ENCODE results near the gene DARS2. TPM values are rescaled to one million over a fixed set of nuclear protein-coding genes. Genes with fewer than 3 reads are reported as not detected.
A peak's percentile ranks its signal among the peaks of the same experiment; 100 is the strongest.
"Not testable (repeated sequence)": the region's sequence is repeated elsewhere in the genome, so short reads cannot be mapped to it uniquely, and the experiment has no call there.

The DARS2 gene
- total RNA-seq, 4 donors from 2014 or later, result 9.5 to 16.9 (median 12.1) TPM

DNA sequence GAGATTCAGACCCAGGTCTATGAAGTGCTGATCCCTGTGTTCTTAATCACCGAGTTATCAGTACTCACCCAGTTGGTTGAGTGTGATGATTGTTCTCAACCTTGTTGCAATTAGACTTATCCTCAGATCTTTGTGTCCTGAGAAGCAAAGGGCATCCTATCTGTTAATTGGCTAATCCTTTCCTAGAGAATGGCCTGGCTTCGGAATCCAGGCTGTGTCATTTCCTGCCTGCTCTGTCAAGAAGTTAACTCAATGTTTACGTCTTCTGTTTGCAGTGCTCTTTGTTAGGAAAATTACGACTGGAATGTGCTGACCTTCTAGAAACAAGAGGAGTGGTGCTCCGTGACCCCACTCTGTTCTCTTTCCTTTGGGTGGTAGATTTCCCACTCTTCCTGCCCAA is 28.6 kb downstream of the DARS2 start:
- DNase-seq (ENCODE audit: low spot score) (no peak), ATAC-seq (ENCODE audit: low FRiP score) (peak; percentile 48)
- TF ChIP-seq, protein P1, sequence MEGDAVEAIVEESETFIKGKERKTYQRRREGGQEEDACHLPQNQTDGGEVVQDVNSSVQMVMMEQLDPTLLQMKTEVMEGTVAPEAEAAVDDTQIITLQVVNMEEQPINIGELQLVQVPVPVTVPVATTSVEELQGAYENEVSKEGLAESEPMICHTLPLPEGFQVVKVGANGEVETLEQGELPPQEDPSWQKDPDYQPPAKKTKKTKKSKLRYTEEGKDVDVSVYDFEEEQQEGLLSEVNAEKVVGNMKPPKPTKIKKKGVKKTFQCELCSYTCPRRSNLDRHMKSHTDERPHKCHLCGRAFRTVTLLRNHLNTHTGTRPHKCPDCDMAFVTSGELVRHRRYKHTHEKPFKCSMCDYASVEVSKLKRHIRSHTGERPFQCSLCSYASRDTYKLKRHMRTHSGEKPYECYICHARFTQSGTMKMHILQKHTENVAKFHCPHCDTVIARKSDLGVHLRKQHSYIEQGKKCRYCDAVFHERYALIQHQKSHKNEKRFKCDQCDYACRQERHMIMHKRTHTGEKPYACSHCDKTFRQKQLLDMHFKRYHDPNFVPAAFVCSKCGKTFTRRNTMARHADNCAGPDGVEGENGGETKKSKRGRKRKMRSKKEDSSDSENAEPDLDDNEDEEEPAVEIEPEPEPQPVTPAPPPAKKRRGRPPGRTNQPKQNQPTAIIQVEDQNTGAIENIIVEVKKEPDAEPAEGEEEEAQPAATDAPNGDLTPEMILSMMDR (IDR thresholded peaks at IDR 0.05), result no peak

DNA sequence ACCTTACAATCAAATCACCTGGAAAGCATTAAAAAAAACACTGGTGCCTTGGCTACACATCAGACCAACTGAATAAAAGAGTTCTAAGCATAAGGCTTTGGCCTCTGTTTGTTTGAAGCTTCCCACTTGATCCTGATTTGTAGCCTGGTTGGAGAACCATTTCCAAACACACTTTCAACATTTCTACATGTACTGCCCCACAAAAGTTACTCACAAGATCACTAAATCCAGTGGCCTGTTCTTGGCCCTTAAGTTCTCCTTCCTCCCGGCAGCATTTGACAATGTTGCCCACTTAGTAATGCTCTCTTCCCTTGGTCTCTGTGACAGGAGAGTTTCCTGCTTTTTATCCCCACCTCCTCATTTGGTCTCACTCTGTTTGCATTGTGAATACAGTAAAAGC is 31.5 kb downstream of the DARS2 start:
- DNase-seq (ENCODE audit: low spot score) (no peak), ATAC-seq (ENCODE audit: low FRiP score) (no peak)
- TF ChIP-seq, protein P1 (IDR thresholded peaks at IDR 0.05), result no peak

DNA sequence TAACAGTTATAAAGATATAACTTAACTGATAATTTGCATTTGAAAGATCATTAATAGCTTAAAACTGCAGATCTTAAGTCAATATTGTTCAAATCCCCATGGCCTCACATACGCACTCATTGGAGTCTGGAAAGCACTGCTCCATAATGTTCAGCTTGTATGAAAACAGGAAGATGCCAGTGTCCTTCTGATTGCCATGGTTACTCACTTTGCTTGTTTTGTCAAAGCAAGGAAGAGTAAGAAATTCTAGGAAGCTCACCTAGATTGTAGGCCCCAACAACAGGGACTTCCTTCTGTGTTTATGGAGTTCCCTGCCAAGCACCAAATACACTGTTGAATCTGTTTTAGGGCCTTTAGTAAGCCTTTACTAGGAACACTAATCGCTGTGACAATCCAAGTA is 32.4 kb downstream of the DARS2 start:
- DNase-seq (ENCODE audit: low spot score), result no peak
- TF ChIP-seq, protein P1 (IDR thresholded peaks at IDR 0.05), result no peak
- no peak for ATAC-seq (ENCODE audit: low FRiP score)

DNA sequence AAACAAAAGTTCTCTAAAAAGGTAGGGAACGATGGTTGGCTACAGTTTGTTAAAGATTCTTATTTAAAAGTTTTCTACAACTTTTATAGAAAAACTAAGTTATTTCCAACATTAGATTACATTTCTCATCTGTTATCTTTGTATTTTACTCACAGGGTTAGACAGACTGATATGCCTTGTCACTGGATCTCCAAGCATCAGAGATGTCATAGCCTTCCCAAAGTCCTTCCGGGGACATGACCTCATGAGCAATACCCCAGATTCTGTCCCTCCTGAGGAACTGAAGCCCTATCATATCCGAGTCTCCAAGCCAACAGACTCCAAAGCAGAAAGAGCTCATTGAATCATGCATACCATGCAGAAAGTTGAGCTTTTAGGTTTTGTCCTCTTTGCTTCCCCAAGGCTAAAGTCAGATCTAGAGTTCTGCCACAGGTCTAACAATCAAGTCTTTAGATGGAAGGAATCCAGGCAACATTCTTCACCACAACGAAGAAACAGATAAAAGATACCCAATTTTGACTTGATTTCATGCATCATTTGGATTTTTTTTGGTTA is 33.0 kb downstream of the DARS2 start:
- ATAC-seq (ENCODE audit: low FRiP score) (no peak), DNase-seq (ENCODE audit: low spot score) (no peak)
- TF ChIP-seq, protein P1 (IDR thresholded peaks at IDR 0.05), result no peak

DNA sequence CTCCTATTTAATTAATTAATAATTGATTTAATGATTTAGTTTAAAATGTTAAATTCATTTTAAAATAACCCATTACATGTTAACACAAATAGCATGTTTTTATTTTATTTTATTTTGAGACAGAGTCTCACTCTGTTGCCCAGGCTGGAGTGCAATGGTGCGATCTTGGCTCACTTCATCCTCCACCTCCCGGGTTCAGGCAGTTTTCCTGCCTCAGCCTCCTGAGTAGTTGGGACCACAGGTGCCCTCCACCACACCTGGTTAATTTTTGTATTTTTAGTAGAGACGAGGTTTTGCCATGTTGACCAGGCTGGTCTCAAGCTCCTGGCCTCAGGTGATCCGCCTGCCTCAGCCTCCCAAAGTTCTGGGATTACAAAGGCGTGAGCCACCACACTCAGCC is 35.1 kb downstream of the DARS2 start:
- ATAC-seq (ENCODE audit: low FRiP score); DNase-seq (ENCODE audit: low spot score): not testable (repeated sequence)

DNA sequence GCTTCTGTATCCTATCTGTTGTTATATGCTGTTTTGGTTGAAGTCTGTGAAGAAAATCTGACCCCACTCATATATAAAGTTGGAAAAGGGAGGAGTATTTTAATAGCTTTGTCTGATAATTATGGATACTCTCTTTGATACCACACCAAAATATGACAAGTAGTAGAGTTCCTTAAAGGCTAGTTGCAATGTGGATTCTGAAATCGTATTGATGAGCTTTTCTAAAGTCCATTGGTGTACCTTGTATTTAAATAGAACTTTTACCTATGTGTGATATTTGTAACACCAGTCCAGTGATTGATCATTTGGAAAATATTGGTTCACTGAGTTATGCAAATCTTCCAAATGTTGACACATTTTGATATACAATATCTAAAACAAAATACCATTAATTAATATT is 35.6 kb downstream of the DARS2 start:
- TF ChIP-seq, protein P1 (IDR thresholded peaks at IDR 0.05), result no peak
- no peak for DNase-seq (ENCODE audit: low spot score)
- ATAC-seq (ENCODE audit: low FRiP score), result no peak

DNA sequence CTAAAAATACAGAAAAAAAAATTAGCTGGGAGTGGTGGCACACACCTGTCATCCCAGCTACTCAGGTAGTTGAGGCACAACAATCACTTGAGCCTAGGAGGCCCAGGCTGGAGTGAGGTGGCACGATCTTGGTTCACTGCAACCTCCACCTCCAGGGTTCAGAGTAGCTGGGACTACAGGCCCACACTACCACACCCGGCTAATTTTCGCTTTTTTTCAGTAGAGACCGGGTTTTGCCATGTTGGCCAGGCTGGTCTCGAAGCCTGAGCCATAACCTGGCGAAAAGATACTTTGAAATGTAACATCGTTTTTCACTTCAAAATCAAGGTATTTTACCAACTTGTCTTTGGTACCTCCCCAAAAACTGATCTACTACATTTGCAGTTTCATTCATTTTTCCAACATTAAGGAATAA is 37.3 kb downstream of the DARS2 start:
- DNase-seq (ENCODE audit: low spot score) (no peak), ATAC-seq (ENCODE audit: low FRiP score) (no peak)
- TF ChIP-seq, protein P1 (IDR thresholded peaks at IDR 0.05), result no peak

DNA sequence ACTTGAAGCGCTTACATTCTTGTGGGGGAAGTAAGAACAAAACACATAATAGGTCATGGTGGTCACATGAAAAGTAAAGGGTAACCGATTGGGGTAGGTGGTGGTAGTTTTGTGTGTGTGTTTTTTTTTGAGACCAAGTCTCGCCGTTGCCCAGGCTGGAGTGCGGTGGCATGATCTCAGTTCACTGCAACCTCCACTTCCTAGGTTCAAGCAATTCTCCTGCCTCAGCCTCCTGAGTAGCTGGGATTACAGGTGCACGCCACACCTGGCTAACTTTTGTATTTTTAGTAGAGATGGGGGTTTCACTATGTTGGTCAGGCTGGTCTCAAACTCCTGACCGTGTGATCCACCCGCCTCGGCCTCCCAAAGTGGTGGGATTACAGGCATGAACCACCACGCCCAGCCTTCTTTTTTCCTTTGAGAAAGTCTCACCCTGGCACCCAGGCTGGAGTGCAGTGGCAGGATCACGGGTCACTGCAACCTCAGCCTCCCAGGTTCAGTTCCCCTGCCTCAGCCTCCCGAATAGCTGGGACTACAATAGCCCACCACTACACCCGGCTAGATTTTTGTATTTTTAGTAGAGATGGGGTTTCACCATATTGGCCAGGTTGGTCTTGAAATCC is 37.8 kb downstream of the DARS2 start:
- not testable (repeated sequence) for DNase-seq (ENCODE audit: low spot score); ATAC-seq (ENCODE audit: low FRiP score)
